SK-N-MC (cell line): ENCODE data around the gene FAM13A.

Experiments used
- EZH2 ChIP-seq: fragments of 200-600 bp; sonication (generic); IDR thresholded peaks from one replicate; pipeline ENCODE4 v1.6.1; 2017; ENCODE audit warnings: antibody characterized with exemption
- POLR2AphosphoS5 ChIP-seq: IDR thresholded peaks from 2 replicates; pipeline ENCODE4 v1.6.1; 2012; ENCODE audit warnings: mild to moderate bottlenecking, low read depth, low read length, borderline replicate concordance

GRCh38 chr4:88757067-88757466 lies 299.9 kb downstream of the FAM13A start:
- TF ChIP-seq EZH2, result no peak
- no peak for TF ChIP-seq POLR2AphosphoS5
